Ishikawa (cell line): ENCODE data around the gene CLIC4.

Experiments
- CEBPB ChIP-seq: IDR thresholded peaks from 2 replicates; pipeline ENCODE4 v1.6.1; 2012
- CREB1 ChIP-seq: IDR thresholded peaks from 2 replicates; pipeline ENCODE4 v1.6.1; 2012; ENCODE audit warnings: low read depth
- EGR1 ChIP-seq: IDR thresholded peaks from 2 replicates; pipeline ENCODE4 v1.6.1; 2012
- EP300 ChIP-seq: IDR thresholded peaks from 2 replicates; pipeline ENCODE4 v1.6.1; 2012; ENCODE audit warnings: borderline replicate concordance
- FOXM1 ChIP-seq: IDR thresholded peaks from 2 replicates; pipeline ENCODE4 v1.6.1; 2012; ENCODE audit warnings: low read depth, borderline replicate concordance
- NFIC ChIP-seq: IDR thresholded peaks from 2 replicates; pipeline ENCODE4 v1.6.1; 2012
- RAD21 ChIP-seq: IDR thresholded peaks from 2 replicates; pipeline ENCODE4 v1.6.1; 2012; ENCODE audit warnings: low read depth
- TAF1 ChIP-seq: IDR thresholded peaks from 2 replicates; pipeline ENCODE4 v1.6.1; 2012; ENCODE audit warnings: low read depth, mild to moderate bottlenecking
- TCF12 ChIP-seq: IDR thresholded peaks from 2 replicates; pipeline ENCODE4 v1.6.1; 2012; ENCODE audit warnings: low read depth
- TEAD4 ChIP-seq: IDR thresholded peaks from 2 replicates; pipeline ENCODE4 v1.6.1; 2012
- YY1 ChIP-seq: IDR thresholded peaks from 2 replicates; pipeline ENCODE4 v1.6.1; 2012; ENCODE audit warnings: low read depth
- ZBTB7A ChIP-seq: IDR thresholded peaks from 2 replicates; pipeline ENCODE4 v1.6.1; 2012; ENCODE audit warnings: low read depth
- TF ChIP-seq, protein P1 (sequence below): IDR thresholded peaks from 2 replicates; pipeline ENCODE4 v1.6.1; 2012
- TF ChIP-seq, protein P2 (sequence below): IDR thresholded peaks from 2 replicates; pipeline ENCODE4 v1.6.1; 2012
- TF ChIP-seq, protein P3 (sequence below): IDR thresholded peaks from 2 replicates; pipeline ENCODE4 v1.6.1; 2012; ENCODE audit warnings: low read depth, mild to moderate bottlenecking

The CLIC4 gene

DNA sequence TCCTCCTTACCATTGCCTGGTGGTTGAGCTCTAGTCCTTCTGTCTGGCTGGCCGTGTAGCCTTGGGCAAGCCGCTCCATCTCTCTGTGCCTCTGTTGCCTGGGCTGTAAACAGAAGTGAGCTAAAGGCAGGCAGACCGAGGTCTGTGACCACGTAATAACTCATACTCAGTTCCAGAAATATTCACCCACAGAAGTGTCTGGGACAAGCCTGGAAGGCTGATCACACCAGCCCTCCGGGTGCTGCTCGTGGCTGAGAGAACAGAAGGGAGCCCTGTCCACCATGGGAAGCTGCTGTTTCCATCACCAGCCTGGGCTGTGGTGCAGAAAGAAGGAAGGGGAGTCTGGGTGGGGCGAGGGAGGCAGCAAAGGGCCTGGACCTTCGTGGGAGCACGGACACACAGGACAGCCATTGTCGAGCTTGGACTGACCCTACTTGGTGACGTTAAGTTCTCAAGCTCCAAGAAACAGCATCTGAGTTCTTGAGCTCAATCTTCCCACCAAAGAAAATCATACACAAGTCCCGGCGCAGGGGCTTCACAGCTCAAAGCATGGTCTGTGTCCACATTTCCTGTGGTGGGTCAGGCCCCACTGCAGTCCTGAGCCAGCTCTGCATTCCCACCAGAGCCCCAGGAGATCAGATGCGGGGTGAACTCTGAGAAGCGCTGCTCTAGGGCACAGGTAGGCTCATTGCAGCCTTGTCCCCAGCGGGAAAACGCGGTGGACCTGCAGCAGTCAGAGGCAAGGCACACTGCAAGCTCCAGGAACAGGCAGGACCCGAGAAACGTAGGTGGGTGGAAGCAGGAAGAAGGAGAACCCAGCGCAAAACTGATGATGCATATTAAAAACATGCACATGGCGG, 123.0 kb downstream of the CLIC4 start:
- TF ChIP-seq YY1 = no peak
- TF ChIP-seq FOXM1 = no peak

DNA sequence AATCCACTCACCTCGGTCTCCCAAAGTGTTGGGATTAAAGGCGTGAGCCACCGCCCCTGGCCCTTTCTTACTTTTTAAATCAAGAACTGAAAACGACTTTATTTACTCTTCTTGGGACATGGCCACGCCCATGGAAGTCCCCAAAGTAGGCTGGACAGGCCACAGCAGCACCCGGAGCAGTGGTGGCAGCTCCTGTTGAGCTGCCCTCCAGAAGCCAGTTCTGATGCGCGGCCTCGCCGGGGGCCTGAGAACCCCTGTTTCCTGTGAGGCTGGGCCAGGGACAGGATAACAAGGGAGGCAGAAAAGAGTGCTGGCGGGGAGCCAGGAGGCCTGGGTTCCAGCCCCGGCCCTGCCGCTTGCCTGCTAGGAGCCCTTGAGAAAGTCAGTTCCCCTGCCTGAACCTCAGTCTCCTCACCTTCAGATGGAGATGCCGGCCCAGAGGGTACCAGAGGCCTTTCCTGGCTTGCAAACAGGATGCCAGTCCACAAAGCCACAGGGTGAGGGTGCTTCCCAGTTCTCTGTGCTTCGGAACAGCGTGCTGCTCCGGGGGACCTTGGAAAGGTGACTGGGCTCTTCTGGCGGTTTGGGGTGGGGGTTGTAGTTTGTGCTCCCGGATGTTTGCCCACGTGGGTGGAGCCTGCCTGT, 125.4 kb downstream of the CLIC4 start:
- TF ChIP-seq TEAD4 (no peak), NFIC (no peak), RAD21 (no peak), CREB1 (no peak), YY1 (no peak), CEBPB (no peak), FOXM1 (no peak), ZBTB7A (no peak), TCF12 (no peak), EP300 (no peak), EGR1 (no peak), TAF1 (no peak)
- TF ChIP-seq, protein P1, sequence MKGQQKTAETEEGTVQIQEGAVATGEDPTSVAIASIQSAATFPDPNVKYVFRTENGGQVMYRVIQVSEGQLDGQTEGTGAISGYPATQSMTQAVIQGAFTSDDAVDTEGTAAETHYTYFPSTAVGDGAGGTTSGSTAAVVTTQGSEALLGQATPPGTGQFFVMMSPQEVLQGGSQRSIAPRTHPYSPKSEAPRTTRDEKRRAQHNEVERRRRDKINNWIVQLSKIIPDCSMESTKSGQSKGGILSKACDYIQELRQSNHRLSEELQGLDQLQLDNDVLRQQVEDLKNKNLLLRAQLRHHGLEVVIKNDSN = no peak
- TF ChIP-seq, protein P2, sequence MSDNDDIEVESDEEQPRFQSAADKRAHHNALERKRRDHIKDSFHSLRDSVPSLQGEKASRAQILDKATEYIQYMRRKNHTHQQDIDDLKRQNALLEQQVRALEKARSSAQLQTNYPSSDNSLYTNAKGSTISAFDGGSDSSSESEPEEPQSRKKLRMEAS = no peak
- TF ChIP-seq, protein P3, sequence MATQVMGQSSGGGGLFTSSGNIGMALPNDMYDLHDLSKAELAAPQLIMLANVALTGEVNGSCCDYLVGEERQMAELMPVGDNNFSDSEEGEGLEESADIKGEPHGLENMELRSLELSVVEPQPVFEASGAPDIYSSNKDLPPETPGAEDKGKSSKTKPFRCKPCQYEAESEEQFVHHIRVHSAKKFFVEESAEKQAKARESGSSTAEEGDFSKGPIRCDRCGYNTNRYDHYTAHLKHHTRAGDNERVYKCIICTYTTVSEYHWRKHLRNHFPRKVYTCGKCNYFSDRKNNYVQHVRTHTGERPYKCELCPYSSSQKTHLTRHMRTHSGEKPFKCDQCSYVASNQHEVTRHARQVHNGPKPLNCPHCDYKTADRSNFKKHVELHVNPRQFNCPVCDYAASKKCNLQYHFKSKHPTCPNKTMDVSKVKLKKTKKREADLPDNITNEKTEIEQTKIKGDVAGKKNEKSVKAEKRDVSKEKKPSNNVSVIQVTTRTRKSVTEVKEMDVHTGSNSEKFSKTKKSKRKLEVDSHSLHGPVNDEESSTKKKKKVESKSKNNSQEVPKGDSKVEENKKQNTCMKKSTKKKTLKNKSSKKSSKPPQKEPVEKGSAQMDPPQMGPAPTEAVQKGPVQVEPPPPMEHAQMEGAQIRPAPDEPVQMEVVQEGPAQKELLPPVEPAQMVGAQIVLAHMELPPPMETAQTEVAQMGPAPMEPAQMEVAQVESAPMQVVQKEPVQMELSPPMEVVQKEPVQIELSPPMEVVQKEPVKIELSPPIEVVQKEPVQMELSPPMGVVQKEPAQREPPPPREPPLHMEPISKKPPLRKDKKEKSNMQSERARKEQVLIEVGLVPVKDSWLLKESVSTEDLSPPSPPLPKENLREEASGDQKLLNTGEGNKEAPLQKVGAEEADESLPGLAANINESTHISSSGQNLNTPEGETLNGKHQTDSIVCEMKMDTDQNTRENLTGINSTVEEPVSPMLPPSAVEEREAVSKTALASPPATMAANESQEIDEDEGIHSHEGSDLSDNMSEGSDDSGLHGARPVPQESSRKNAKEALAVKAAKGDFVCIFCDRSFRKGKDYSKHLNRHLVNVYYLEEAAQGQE = no peak

DNA sequence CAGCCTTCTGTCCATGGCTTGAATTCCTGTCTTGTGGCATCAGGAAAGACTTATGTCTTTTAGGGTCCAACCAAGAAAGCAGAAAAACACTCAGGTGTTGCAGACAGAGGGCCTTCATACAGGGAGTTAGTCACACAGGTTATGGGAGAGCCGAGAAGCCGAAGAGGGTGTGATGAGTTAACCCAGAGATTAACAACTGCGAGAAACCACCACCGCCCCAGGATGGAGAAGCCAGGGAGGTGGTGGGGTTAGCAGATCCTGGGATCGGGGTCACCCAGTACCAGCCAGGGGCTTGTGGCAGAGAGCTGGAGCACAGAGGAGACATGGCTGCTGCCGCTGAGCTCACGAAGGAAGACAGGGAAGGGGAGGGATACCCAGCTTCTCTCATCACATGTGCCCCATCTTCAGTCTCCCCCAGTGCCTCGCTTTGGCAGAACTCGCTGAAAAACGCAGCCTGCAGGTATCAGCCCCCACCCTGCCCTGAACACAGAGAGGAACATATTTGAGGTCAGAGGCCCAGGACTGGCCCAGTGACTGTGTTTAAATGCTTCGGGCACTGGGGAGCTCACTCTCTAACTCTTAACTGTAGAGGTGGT, 126.2 kb downstream of the CLIC4 start:
- no peak for TF ChIP-seq CREB1
- TF ChIP-seq TAF1 = no peak
- no peak for TF ChIP-seq ZBTB7A

DNA sequence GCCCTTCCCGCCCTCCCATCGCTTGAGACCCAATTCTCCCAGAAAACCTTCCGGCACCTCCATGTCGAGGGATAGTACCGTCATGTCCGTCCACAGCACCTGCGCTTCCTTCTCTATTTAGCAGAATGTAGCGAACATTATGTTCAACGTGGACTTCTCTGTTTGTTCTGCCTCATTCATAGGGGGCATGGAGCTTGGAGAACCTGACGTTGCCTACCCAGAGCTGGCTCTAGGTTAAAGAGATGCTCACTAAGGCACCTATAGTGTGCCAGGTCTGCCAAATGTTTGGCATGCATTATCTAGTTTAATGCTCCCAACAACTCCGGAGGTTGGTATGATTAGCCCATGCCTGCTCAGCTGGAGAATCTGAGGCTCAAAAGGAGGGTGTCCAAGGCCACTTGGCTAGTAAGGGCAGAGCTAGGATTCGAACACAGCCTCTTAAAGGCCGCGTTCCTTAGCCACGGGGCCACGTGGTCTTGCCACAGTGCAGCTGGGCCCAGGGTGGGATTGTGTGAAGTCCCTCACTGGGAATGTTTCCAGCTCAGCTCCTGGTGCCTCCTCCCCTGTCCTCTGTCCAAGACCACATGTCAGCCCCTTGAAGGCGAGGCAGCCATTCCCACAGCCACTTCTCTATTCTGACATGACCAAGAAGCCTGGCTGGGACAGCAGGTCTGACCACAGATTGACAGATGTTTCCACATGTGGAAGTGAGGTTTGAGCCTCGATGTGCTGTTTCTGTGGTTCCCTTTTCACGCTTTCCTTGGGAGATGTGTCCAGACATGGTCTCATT, 127.0 kb downstream of the CLIC4 start:
- no peak for TF ChIP-seq TEAD4
- TF ChIP-seq EP300 = no peak
- TF ChIP-seq TAF1 = no peak
- TF ChIP-seq TCF12 = no peak
- no peak for TF ChIP-seq YY1
- no peak for TF ChIP-seq EGR1
- TF ChIP-seq CREB1 = no peak
- TF ChIP-seq FOXM1 = no peak
- TF ChIP-seq CEBPB = no peak

DNA sequence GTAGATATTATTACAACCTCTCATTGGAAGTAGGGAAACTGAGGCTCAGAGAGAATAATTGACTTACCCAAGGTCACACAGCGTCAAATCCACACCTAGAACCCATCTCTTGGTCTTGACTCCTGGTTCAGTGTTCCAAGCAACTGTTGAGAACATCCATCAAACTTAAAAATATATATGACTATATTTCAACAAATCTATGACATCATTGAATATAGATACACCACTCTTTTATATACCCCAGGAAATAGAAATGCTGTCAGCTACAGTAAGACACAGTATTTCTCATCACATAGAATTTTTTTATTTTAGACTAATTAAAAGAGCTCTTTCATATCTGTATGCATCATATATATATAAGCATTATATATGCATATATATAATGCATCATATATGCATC, 127.9 kb downstream of the CLIC4 start:
- TF ChIP-seq TAF1 (no peak), CREB1 (no peak), FOXM1 (no peak)

DNA sequence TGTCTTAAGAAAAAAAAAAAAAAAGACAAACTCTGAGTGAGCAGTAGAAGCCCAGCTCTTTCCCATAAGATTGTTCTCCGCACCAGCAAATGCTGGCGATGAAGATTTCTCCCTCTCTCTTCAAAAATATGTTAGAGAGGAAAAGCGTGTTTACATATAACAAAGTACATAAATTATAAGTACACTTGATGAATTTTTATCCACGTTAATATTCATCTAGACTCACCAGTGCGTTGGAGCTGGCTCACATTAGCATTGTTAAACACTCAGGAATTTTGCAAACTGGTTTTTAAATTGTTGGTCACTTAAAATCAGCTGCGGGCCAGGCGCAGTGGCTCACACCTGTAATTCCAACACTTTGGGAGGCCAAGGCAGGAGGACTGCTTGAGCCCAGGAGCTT, 128.8 kb downstream of the CLIC4 start:
- TF ChIP-seq YY1 = no peak
- TF ChIP-seq, protein P2 = no peak
- no peak for TF ChIP-seq ZBTB7A
- TF ChIP-seq CREB1 = no peak
- TF ChIP-seq TAF1 = no peak
- no peak for TF ChIP-seq TEAD4
- TF ChIP-seq, protein P3 = no peak
- TF ChIP-seq, protein P1 = no peak
- no peak for TF ChIP-seq FOXM1
- no peak for TF ChIP-seq EGR1
